ENCODE results near the gene STX7.

GRCh38 chr6:132484680-132485018, 28.3 kb downstream of the STX7 start:
- TF ChIP-seq CTCF (IDR thresholded peaks at IDR 0.05) = no peak
- TF ChIP-seq POLR2A (IDR thresholded peaks at IDR 0.05) = no peak
